HG03571 (cell line): Measurements from ENCODE around the gene DISC1.
A peak's percentile ranks its signal among the peaks of the same experiment; 100 is the strongest.
"Not testable (repeated sequence)": the region's sequence is repeated elsewhere in the genome, so short reads cannot be mapped to it uniquely, and the experiment has no call there.

Experiments
- ATAC-seq: cut with Tn5 transposase; IDR thresholded peaks from one replicate; pipeline ENCODE4 v1.9.1; 2021; ENCODE audit not compliant: unreplicated experiment

Gene DISC1

DNA sequence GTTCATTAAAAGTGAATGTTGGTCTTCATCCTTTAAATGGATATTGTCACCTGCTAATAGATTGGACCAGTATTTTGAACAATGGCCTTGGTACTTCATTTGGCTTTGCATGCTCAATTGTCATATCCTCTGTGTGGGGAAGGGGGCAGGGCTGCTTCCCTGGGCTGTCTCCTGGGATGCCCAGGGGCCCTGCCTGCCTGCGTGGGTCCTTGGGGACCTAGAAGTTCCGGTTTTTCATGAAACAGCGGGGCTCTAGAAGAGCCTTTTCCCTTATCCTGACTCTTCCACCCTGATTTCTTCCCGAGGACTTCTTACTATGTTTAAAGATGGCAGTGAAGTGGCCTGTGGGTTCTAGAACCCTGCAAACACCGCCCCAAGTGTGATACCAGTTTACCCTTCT, 97.5 kb downstream of the DISC1 start:
- ATAC-seq = no peak

DNA sequence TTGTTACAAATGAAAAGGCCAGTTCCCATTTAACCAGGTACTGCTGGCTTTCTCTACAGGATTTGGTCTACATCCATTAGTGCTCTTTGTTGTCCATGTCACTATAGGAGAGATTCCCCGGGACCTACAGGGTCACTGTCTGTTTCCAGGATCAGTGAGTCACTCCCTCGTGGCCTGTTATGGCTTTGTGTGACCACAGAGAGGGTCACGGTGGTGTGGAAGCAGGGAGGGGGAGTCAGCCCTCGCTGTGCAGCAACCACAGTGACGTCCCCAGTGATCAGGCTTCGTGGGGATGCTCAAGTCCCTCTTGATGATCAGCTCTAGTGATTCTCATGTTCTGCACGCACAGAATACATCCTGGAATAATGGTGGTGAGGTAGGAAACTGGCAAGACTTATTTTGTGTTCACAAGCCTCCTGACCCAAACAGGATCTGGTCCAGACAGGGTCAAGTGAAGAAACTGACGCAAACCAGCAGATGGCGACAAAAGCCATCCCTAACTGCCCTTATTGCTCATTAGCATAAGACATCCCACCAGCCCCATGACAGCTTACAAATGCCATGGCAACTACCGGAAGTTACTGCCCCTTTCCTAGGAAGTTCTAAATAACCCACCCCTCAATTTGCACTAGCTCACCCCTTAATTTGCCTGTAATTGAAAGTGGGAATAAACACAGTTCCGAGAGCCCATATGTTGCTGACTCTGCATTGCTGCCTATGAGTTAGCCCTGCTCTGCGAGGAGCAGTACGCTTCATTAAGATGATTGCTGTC, 98.5 kb downstream of the DISC1 start:
- no peak for ATAC-seq

DNA sequence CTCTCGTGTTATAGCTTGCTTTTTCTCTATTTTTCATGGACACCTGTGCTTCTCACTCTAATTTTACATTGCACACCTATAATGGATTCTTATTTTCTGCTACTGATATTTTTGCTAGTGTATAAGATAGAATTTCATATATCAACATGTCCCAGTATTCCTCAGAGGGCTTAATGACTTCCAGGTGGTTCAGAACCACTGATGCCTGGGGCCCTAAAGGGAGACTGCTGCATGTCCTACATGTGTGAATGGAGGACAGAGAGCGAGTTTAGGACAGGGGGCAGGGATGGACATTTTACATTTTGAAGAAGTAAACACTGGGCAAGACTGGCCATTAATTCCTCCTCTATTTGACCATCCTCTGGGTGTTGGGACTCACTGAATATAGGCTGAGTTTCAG, 100.6 kb downstream of the DISC1 start:
- ATAC-seq = no peak

DNA sequence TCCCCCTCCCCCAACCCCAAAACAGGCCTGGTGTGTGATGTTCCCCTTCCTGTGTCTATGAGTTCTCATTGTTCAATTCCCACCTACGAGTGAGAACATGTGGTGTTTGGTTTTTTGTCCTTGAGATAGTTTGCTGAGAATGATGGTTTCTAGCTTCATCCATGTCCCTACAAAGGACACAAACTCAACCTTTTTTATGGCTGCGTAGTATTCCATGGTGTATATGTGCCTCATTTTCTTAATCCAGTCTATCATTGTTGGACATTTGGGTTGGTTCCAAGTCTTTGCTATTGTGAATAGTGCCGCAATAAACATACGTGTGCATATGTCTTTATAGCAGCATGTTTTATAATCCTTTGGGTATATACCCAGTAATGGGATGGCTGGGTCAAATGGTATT, 102.4 kb downstream of the DISC1 start:
- not testable (repeated sequence) for ATAC-seq

DNA sequence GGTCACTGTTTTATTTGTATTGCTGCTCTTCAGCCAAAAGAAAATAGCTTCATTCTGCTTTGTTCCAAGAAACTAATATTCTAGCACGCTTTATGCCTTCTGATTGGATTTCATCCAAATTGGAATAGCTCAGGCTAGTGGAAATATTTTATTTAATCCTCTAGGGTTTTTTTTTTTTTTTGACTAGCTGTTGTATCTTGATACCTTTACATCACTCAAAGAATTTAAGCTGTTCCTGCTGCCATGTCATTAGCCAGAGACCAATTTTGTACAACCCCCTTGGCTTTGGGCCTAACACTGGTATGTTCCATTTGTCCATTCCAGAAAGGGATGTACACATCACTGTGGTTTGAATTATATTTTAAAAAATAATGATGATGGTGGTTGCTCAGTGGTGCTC, 103.0 kb downstream of the DISC1 start:
- no peak for ATAC-seq

DNA sequence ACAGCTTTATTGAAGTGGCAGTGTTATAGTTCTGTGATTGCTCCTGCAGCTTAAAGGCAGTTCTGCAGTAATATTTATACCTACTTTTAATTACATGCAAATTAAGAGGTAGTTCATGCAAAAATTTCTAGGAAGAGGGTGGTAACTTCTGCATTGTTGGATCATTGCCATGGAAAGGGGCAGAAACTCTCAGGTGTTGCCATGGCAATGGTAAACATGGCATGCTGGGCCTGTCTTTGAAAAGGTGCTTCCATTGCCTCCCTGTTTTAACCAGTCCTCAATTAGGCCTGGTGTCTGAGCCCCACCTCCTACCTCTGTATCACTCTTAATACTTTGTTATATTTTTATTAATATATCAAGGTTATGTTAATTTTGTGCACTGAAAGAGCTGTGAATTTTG, 104.7 kb downstream of the DISC1 start:
- no peak for ATAC-seq

DNA sequence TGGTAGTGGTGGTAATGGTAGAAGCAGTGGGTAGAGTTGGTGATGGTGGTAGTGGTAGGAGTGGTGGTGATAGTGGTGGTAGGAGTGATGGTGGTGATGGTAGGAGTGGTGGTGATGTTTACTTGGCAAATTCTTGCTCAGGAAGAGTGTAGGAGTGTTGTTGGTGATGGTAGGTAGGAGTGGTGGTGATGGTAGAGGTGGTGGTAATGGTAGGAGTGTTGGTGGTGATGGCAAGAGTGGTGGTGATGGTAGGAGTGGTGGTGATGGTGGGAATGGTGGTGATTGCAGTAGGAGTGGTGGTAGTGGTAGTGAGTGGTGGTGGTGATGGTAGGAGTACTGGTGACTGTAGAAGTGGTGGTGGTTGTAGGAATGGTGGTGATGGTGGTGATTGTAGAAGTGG, 106.5 kb downstream of the DISC1 start:
- ATAC-seq = no peak

DNA sequence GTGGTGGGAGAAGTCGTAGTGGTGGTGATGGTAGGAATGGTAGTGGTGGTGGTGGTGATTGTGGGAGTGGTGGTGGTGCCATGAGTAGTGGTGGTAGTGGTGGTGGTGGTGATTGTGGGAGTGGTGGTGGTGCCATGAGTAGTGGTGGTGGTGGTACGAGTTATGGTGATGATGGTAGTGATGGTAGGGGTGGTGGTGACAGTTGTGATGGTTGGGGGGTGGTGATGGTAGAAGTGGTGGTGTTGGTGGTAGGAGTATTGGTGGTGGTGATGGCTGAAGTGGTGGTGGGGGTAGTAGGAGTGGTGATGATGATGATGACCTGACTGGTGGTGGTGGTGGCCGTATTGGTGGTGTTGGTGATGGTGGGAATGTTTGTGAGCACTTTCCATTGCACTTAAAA, 107.1 kb downstream of the DISC1 start:
- no peak for ATAC-seq

DNA sequence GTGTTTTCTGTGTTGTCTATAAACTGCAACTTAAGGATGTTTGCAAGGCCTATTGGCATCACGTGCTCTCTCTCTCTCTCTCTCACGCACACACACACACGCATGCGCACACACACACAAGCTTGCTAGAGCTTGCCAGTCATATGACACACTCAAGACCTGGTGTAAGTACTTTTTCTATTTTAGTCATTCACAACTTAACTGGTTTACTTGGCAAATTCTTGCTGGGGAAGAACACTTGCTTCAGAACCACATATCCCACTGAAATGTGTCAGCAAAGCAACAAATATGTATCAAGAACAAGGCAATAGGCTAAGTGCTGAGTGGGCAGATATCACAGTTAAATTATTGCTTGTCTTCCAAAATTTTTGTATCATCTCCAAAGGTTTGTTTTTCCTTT, 107.8 kb downstream of the DISC1 start:
- ATAC-seq = no peak

DNA sequence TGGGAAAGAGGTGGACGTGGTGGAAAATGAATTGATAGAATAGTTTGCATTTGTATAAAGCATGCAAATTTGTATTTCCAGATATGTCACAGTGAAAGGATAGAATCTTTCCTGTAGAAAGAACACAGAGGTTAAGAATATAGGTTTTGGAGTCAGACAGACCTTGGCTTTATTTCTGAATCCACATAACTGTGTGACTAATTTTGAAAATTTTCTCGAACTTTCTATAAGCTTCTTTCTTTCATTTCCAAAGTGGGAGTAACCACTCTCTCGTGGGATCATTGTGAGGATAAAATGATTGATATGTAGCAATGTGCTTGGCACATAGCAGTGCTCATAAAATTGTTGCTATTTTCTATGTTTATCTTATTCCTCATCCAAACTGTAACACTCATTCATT, 108.8 kb downstream of the DISC1 start:
- ATAC-seq = no peak

DNA sequence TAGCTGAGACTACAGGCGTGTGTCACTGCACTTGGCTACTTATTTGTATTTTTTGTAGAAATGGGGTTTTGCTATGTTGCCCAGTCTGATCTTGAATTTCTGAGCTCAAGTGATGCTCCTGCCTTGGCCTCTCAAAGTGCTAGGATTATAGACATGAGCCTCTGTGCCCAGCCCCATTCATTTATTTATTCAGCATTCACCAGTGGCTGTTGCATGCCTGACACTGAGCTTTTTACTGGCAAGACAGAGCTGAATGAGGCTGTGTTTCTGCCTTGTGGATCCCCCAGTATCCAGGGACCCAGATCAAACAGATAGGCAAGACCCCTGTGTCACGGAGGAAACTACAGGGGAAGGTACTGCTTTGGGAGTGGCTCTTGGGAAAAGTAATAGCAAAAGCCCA, 109.4 kb downstream of the DISC1 start:
- no peak for ATAC-seq

DNA sequence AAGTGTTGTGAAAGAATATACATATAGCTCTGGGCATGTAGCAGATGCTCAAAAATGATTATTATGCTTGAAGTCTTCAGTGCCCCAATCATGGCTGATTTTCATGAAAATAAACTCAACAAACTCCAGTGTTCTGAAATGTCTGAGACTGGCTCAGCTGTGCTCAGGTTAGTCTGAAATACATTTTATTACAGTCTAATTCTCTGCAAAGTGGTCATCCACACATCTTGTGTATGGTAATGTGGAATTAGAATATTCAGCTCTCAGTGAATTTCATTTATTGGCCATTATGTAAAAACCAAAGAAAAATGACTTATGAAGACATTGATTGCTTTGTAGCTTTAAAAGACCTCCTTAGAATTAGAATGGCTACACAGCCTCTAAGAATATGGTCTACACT, 109.9 kb downstream of the DISC1 start:
- ATAC-seq = no peak

DNA sequence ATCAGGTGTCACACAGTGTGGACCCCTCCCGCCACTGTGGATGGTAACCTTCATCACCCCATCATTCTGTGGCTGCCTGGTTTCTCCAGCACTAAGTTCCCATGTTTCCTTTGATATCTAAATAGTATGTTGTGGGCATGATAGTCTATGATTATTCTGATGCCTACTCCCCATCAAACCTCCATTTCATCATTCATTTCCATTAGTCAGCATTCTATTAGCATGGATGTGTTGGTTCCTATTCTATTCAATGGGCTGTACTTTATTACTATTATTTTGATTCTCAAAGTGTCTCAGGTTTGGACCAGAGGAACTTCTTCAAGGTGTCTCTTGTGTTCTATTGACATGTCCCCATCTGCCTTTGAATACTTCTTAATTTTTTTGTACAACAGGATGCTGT, 112.0 kb downstream of the DISC1 start:
- ATAC-seq = no peak

DNA sequence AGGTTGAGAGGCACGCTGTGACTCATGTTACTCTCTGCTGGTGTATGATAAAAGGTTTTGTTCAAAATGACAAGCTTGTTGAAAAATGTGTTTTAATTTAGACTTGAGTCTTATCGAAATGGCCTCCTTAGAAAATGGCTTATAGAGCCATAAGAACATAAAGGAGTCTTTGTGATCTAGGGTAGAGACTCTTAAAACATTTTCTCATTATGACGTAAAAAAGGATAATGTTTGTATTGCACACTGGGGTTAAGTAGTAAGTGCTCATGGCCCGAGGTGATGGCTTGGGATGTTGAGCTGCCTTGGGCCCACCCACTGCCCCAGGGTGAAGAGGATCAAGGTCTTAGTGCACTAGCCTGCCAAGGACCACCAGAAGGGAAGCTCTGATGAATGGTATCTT, 117.4 kb downstream of the DISC1 start:
- no peak for ATAC-seq

DNA sequence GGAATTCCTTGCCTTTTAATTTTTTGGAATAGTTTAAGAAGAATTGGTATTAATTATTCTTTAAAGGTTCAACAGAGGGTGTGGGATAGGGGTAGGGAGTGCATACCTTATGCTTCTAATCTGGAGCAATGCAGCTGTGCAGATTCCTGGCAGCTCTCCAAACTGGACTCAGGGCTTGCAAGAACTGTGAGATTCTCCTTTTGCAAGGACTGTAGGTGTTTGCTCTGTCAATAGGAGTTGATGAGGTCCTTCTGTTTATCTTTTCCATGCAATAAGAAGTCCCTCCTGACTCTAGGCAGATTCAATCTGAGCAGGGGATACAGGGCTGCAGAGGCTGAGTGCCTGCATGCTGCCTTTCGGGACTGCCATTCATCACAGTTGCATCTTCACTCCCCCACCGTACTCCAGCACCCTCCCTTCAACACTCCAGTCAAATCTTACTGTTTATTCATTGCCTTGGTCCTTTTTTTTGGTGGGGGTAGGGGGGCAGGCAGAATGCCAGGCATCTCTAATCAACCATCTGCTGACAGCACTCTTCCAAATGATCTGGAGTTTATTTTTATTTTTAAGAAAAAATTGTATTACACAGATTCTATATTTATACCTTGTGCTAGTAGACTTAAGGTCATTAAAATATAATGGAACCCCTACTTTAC, 122.3 kb downstream of the DISC1 start:
- ATAC-seq = no peak

DNA sequence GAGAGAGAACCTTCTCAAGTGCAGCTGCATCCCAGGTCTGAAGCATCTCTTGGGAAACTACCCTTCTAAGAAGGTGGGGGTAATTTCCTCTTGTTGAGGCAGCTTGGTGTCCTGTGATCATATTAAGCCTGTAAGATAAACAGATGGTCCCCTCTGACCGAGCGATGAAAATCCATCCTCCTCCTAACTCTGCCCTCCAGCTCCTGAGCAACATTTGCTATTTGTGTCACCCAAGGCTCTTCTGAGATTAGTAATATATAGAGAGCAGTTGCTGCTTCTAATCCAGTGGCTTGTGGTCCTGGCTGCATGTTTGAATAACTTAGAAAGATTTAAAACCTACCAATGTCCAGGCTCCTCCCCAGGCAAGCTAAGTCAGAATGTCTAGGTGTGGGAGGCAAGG, 123.7 kb downstream of the DISC1 start:
- ATAC-seq = no peak

DNA sequence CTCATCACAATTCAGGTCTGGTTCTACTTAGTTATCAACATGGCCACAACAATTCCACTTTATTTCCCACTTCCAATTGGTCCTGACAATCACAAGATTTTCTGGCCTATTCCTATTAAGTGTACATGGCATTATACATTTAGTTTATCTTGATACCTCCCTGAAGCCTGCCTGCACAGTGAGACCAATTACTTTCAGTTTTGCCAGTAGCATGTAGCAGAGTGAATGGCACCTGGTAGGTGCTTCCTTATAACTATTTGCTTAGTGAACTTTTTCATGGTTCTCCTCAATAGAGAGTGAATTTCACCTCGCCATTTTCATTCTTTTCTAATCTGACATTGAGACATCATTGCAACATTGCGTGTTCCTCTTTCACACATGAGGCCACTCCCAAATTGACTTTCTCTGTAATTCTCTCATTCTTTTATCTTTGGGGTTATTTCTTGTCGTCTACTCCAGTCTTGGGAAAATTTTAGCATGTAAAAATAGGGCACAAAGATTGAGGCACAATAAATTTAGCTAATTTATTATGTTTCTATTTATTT, 124.3 kb downstream of the DISC1 start:
- ATAC-seq = no peak

DNA sequence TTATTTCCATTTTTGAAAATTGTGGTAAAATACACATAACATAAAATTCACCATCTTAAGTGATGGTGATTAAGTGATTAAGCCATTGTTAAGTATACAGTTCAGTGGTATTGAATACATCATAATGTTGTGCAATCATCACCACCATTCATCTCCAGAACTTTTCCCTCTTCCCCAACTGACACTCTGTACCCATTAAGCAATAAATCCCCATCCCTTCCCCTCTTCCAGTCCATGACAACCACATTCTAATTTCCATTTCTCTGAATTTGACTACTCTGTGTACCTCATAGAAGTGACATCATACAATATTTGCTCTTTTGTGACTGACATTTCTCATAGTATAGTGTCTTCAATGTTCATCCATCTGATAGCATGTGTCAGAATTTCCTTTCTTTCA, 124.8 kb downstream of the DISC1 start:
- ATAC-seq = no peak

DNA sequence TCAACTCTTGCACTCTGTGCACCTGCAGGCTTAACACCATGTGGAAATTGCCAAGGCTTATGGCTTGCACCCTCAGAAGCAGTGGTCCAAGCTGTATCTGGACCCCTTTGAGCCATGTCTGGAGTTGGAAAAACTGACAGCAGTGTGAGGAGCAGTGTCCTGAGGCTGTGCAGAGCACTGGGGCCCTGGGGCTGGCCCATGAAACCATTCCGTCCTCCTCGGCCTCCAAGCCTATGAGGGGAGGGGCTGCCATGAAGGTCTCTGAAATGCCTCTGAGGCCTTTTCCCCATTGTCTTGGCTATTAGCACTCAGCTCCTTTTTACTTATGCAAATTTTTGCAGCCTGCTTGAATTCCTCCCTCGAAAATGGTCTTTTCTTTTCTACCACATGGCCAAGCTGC, 126.7 kb downstream of the DISC1 start:
- no peak for ATAC-seq

DNA sequence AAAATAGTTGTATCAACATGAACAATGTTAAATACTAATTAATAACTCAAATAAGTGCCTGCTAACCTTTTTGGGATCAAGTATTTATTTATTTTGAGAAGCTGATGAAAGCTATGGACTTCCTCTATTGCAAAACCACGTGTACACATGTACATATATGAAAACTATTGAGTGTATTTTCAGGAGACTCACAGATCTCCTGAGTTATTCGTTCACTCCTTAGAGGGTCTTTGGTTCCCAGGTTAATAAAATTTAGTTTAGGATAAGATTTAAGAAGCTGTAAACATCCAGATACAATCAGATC, 130.5 kb downstream of the DISC1 start:
- peak; percentile 32 for ATAC-seq

DNA sequence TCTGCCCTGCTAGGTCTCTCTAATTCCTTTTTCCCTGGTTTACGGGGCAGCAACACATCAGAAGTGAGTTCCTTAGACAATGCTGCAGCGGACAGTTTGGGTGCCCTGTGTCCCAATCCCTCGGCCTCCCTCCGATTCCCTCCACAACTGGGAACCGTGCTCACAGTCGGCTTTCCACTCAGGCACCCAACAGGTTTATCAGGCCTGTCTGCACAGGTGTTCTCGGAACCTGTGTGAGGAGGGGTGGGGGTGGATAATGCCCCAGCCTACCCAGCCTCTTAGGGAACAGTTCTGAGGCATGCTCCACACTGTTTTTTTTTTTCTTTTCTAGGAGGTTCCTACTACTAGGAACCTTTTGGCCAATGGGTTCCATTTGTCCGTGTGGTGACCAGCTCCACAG, 131.2 kb downstream of the DISC1 start:
- ATAC-seq = no peak

DNA sequence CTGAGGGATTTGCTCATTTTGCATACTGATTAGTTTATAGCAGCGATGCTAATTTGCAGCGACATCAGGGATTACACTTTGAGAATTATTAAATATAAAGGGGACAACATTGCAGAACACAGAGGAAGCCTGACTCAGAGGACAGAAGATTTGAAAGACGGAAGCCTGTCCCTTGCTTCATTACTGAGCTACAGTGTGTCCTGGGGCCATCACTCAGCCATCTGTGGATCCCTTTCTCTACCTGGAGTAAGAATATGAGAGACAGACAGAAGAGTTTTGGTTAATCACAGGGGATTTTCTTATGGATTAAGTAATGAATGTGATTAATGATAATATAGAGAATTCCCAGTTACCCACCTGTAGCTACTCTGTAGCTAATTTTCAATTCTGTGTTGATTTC, 134.7 kb downstream of the DISC1 start:
- no peak for ATAC-seq
